Panc1 (cell line): ENCODE measurements around the gene ABCC3. TPM values are rescaled to one million over a fixed set of nuclear protein-coding genes. Genes with fewer than 3 reads are reported as not detected.

ENCODE experiments used
- ATAC-seq: fragments of 200-7000 bp; cut with Tn5 transposase; 2 replicates; pipeline ENCODE4 v1.9.1; 2020; ENCODE audit warnings: mild to moderate bottlenecking, moderate library complexity
- BruUV-seq: library from RNA; stranded (reverse); fragments of 400-500 nt; replicated peaks from 2 replicates; lab custom pipeline; 2021; lab: Mats Ljungman, UMichigan
- CTCF ChIA-PET: fragments of 300-600 bp; sonication (Branson Sonifier 250); formaldehyde crosslinking; loops from one replicate; lab custom pipeline; 2022; ENCODE audit warnings: antibody characterized with exemption; lab: Charles Lee
- POLR2A ChIA-PET: fragments of 300-600 bp; sonication (Branson Sonifier 250); formaldehyde crosslinking; loops from one replicate; lab custom pipeline; 2022; ENCODE audit warnings: antibody characterized with exemption; lab: Charles Lee
- DNase-seq: peaks from one replicate; pipeline ENCODE4 v3.0.0-alpha.2; 2010; ENCODE audit warnings: low read depth, low spot score
- H3K27ac ChIP-seq: 2 replicates; pipeline ENCODE4 v1.5.1; 2011; ENCODE audit warnings: mild to moderate bottlenecking, low read length, inconsistent platforms
- H3K27me3 ChIP-seq: fragments of 200-500 bp; sonication (Bioruptor generic); 2 replicates; pipeline ENCODE4 v1.6.0; 2014; ENCODE audit warnings: low read length, inconsistent platforms; ENCODE audit not compliant: control insufficient read depth, insufficient read depth
- H3K36me3 ChIP-seq: fragments of 200-500 bp; sonication (Bioruptor generic); 2 replicates; pipeline ENCODE4 v1.5.1; 2014; ENCODE audit warnings: inconsistent platforms, mild to moderate bottlenecking, low read length, moderate library complexity; ENCODE audit not compliant: control insufficient read depth, insufficient read depth
- H3K4me1 ChIP-seq: 2 replicates; pipeline ENCODE4 v1.5.1; 2011; ENCODE audit warnings: inconsistent platforms, mild to moderate bottlenecking, low read length, moderate library complexity; ENCODE audit not compliant: control insufficient read depth, insufficient read depth
- H3K4me3 ChIP-seq, 2 experiments: 2 replicates each; pipeline ENCODE4 v1.5.1; 2011 to 2012; ENCODE audit warnings: low read depth in 2 of 2, low read length in 2 of 2, mild to moderate bottlenecking in 2 of 2, inconsistent platforms in 1 of 2, moderate library complexity in 1 of 2
- H3K9me3 ChIP-seq: fragments of 200-500 bp; sonication (Bioruptor generic); 2 replicates; pipeline ENCODE4 v1.5.1; 2014; ENCODE audit warnings: low read depth, mild to moderate bottlenecking, inconsistent platforms, low read length, moderate library complexity; ENCODE audit not compliant: control insufficient read depth, insufficient read depth
- CTCF ChIP-seq: fragments of 450-650 bp; IDR thresholded peaks from 2 replicates; pipeline ENCODE4 v1.5.1; 2017; ENCODE audit warnings: mild to moderate bottlenecking
- POLR2AphosphoS5 ChIP-seq: IDR thresholded peaks from 2 replicates; pipeline ENCODE4 v1.6.1; 2012; ENCODE audit warnings: mild to moderate bottlenecking, low read depth, low read length, moderate library complexity
- REST ChIP-seq, 2 experiments: IDR thresholded peaks; 2 replicates each; pipeline ENCODE4 v1.6.1; 2011 to 2012; ENCODE audit warnings: low read depth in 2 of 2, control low read depth in 1 of 2, low read length in 1 of 2, mild to moderate bottlenecking in 1 of 2, moderate library complexity in 1 of 2; ENCODE audit not compliant: insufficient read depth in 1 of 2
- SIN3A ChIP-seq: IDR thresholded peaks from 2 replicates; pipeline ENCODE4 v1.6.1; 2012; ENCODE audit warnings: low read depth, mild to moderate bottlenecking, low read length, moderate library complexity, borderline replicate concordance; ENCODE audit not compliant: insufficient read depth
- TCF7L2 ChIP-seq: IDR thresholded peaks from 2 replicates; pipeline ENCODE4 v1.6.1; 2011; ENCODE audit warnings: mild to moderate bottlenecking, low read depth, low read length, inconsistent platforms
- in situ Hi-C: cut with HindIII; loops from 2 replicates; pipeline ENCODE4 v1.10.0; 2016; ENCODE audit warnings: low sequenced_read_pairs, low pct_unique_long_range_greater_than_20kb
- intact Hi-C: fragments of 100-400 bp; cut with micrococcal nuclease; formaldehyde crosslinking; loops from one replicate; pipeline ENCODE4 v1.10.0; 2022; ENCODE audit not compliant: unreplicated experiment
- total RNA-seq: library from RNA; stranded (reverse); gene quantifications from one replicate; pipeline ENCODE4 v1.2.1, GENCODE V29; 2021; ENCODE audit not compliant: unreplicated experiment

Gene ABCC3
- total RNA-seq, 1 experiment from 2014 or later, result 128 TPM

DNA sequence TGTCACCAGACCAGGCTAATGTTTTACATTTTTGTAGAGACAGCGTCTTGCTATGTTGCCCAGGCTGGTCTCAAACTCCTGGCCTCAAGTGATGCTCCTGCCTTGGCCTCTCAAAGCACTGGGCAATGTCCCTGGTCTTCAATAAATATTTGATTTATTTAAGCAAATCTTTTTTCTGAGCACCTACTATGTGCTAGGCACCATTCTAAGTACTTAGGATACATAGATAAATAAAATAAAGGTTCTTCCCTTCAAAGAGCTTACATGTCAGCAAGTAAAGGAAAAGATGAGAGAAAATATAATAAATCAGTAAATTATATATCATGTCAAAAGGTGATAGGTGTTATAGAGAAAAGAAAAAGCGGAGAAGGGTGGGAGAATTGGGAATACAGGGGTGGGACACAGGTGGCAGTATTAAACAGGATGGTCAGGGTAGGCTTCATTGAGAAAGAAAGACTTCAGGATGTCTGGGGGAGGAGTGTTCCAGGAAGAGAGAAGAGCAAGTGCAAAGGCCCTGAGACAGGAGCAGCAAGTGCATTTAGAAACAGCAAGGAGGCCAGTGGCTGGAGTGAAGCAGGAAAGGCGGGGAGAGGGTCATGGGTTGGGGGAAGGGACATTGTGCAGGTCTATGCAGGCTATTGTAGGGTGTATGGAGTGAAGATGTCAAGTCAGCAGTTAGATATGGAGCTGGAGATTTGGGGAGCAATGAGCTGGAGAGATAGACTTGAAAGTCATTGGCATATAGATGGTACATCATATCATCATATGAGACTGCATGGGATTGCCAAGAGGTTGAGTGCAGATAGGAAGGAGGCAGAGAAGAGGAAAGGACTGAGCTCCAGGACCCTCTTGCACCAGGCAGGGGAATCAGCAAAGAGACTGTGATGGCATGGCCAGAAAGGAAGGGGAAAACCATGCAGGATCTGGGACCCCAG, 11.3 kb downstream of the ABCC3 start:
- ChIA-PET POLR2A (no interaction called here), CTCF (no interaction called here)
- DNase-seq (no peak), ATAC-seq (no peak)
- Histone ChIP-seq H3K36me3 (0 out of 2 replicates have a peak, but pooled peaks cover 3% of the 10 kb centered on the region), H3K27me3 (no peaks in the 10 kb centered on the region), H3K9me3 (no peaks in the 10 kb centered on the region), H3K4me3 (no peak overlapping the region), H3K27ac (peak overlapping the region; percentile 5), H3K4me1 (peaks cover 64% of the 10 kb centered on the region)
- BruUV-seq, result TSS peak; percentile 74
- intact Hi-C loops (no loop called here), in situ Hi-C loops (no loop called here)
- TF ChIP-seq REST (IDR thresholded peaks at IDR 0.05; ENCODE audit: insufficient read depth in 1 of 2, low read depth in 2 of 2, low read length in 1 of 2), result no peak
- TF ChIP-seq TCF7L2, result no peak
- no peak for TF ChIP-seq SIN3A
- 0 out of 2 replicates have a peak, but pooled peaks have one; percentile 17 for TF ChIP-seq POLR2AphosphoS5

GRCh38 chr17:50647187-50647586, 12.5 kb downstream of the ABCC3 start:
- TF ChIP-seq SIN3A (no peak), TCF7L2 (no peak), REST (IDR thresholded peaks at IDR 0.05; ENCODE audit: insufficient read depth in 1 of 2, low read depth in 2 of 2, low read length in 1 of 2) (no peak), POLR2AphosphoS5 (no peak), CTCF (no peak)
- Histone ChIP-seq H3K4me1 (peaks cover 52% of the 10 kb centered on the region), H3K9me3 (no peaks in the 10 kb centered on the region), H3K4me3 (no peak overlapping the region), H3K27me3 (no peaks in the 10 kb centered on the region), H3K27ac (peak overlapping the region; percentile 58), H3K36me3 (0 out of 2 replicates have a peak, but pooled peaks cover 3% of the 10 kb centered on the region)
- CTCF ChIA-PET, result interaction anchor here (0.7 kb wide), 1 partner anchor 34 kb away, joined by 3 read pairs; no protein-coding TSS in a partner anchor
- ATAC-seq, result 0 out of 2 replicates have a peak, but pooled peaks have one; percentile 14
- DNase-seq, result no peak
- BruUV-seq, result no TSS peak
- POLR2A ChIA-PET, result no interaction called here
- intact Hi-C loops, result no loop called here
- in situ Hi-C loops, result no loop called here
